DOHH2 (cell line): ENCODE measurements around the gene SLC23A3.

Source experiments
- EZH2phosphoT487 ChIP-seq: fragments of 200-600 bp; sonication (generic); IDR thresholded peaks from 2 replicates; pipeline ENCODE4 v1.6.1; 2017; ENCODE audit warnings: borderline replicate concordance, mild to moderate bottlenecking, antibody characterized with exemption, low read length, moderate library complexity, mixed read lengths
- TF ChIP-seq, protein P1 (sequence below): fragments of 200-600 bp; sonication (generic); IDR thresholded peaks from one replicate; pipeline ENCODE4 v1.5.1; 2014; ENCODE audit warnings: antibody characterized with exemption, mild to moderate bottlenecking, low read depth, low read length; ENCODE audit not compliant: poor library complexity, severe bottlenecking

DNA sequence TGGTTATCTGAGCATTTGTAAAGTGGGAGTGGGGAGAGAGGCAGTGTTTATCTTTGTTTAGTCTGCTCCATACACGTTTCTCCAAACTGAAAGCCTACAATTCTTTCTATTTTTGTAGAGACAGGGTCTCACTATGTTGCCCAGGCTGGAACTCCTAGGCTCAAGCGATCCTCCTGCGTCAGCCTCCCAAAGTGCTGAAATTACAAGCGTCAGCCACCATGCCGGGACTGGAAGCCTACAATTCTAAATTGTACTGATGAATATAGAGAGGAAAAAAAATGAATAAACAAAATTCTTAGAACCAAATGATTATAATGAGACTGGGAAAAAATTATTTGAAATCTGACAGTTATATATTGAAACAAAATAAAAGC, 35.3 kb upstream of the SLC23A3 start:
- TF ChIP-seq, protein P1, sequence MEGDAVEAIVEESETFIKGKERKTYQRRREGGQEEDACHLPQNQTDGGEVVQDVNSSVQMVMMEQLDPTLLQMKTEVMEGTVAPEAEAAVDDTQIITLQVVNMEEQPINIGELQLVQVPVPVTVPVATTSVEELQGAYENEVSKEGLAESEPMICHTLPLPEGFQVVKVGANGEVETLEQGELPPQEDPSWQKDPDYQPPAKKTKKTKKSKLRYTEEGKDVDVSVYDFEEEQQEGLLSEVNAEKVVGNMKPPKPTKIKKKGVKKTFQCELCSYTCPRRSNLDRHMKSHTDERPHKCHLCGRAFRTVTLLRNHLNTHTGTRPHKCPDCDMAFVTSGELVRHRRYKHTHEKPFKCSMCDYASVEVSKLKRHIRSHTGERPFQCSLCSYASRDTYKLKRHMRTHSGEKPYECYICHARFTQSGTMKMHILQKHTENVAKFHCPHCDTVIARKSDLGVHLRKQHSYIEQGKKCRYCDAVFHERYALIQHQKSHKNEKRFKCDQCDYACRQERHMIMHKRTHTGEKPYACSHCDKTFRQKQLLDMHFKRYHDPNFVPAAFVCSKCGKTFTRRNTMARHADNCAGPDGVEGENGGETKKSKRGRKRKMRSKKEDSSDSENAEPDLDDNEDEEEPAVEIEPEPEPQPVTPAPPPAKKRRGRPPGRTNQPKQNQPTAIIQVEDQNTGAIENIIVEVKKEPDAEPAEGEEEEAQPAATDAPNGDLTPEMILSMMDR: no peak
- no peak for TF ChIP-seq EZH2phosphoT487
